Endothelial cell of umbilical vein (primary cell): ENCODE data around the gene RRP36. TPM values are rescaled to one million over a fixed set of nuclear protein-coding genes. Genes with fewer than 3 reads are reported as not detected.

Source experiments
- BruUV-seq: library from RNA; stranded (reverse); fragments of 400-500 nt; replicated peaks from 2 replicates; lab custom pipeline; 2021; lab: Mats Ljungman, UMichigan
- CTCF ChIA-PET: fragments of 300-600, 350-600 bp; sonication (Branson Sonifier 250); formaldehyde crosslinking; loops from one replicate; lab custom pipeline; 2021; ENCODE audit warnings: antibody characterized with exemption, inconsistent platforms; lab: Charles Lee
- POLR2A ChIA-PET: fragments of 300-600, 350-600 bp; sonication (Branson Sonifier 250); formaldehyde crosslinking; loops from one replicate; lab custom pipeline; 2021; ENCODE audit warnings: antibody characterized with exemption, inconsistent platforms; lab: Charles Lee
- DNase-seq: peaks from one replicate; pipeline ENCODE4 v3.0.0-alpha.2; 2011; ENCODE audit warnings: low read depth, low spot score
- FAIRE-seq: peaks from 2 replicates; lab custom pipeline; 2011; peaks lifted over from hg19 to GRCh38; lab: Jason Lieb, UNC
- H2AFZ ChIP-seq: 2 replicates; pipeline ENCODE4 v1.6.0; 2012; ENCODE audit warnings: low read depth, low read length, control low read depth, inconsistent platforms
- H3K27ac ChIP-seq: 2 replicates; pipeline ENCODE4 v1.5.1; 2011; ENCODE audit warnings: low read depth, mild to moderate bottlenecking, control low read depth, low read length, moderate library complexity; ENCODE audit not compliant: insufficient read depth
- H3K27me3 ChIP-seq, 2 experiments: 2 replicates each; pipeline versions ENCODE4 v1.6.0 to v1.6.1; 2011; ENCODE audit warnings: low read length in 2 of 2, mixed read lengths in 1 of 2; ENCODE audit not compliant: control insufficient read depth in 2 of 2, insufficient read depth in 2 of 2
- H3K36me3 ChIP-seq, 2 experiments: 2 replicates in 1 of 2; 3 replicates in 1 of 2; pipeline ENCODE4 v1.5.1; 2011; ENCODE audit warnings: low read length in 2 of 2, mild to moderate bottlenecking in 1 of 2, moderate library complexity in 1 of 2; ENCODE audit not compliant: control insufficient read depth in 2 of 2, insufficient read depth in 2 of 2; ENCODE audit errors: extremely low read depth in 1 of 2
- H3K4me1 ChIP-seq: 3 replicates; pipeline ENCODE4 v1.5.1; 2011; ENCODE audit warnings: mild to moderate bottlenecking, low read length; ENCODE audit not compliant: control insufficient read depth, insufficient read depth; ENCODE audit errors: extremely low read depth
- H3K4me2 ChIP-seq: 2 replicates; pipeline ENCODE4 v1.6.1; 2011; ENCODE audit warnings: low read length, control low read depth, mixed read lengths; ENCODE audit not compliant: insufficient read depth
- H3K4me3 ChIP-seq, 3 experiments: fragments of 200-600 bp in 1 of 3; sonication (generic), shearing (Covaris generic) in 1 of 3; replicated peaks in 1 of 3; 2 replicates each; pipeline ENCODE4 v1.5.1; 2011 to 2016; ENCODE audit warnings: control low read depth in 3 of 3, low read length in 3 of 3, mild to moderate bottlenecking in 2 of 3, inconsistent platforms in 1 of 3, low read depth in 1 of 3, moderate library complexity in 1 of 3; ENCODE audit not compliant: insufficient read depth in 1 of 3
- H3K79me2 ChIP-seq: 2 replicates; pipeline ENCODE4 v1.6.0; 2012; ENCODE audit warnings: low read length, inconsistent platforms; ENCODE audit not compliant: control insufficient read depth, insufficient read depth
- H3K9ac ChIP-seq: replicated peaks from 2 replicates; pipeline ENCODE3; 2011; ENCODE audit warnings: low read length, control low read depth; ENCODE audit not compliant: insufficient read depth; ENCODE audit errors: extremely low read depth
- H3K9me1 ChIP-seq: replicated peaks from 3 replicates; pipeline ENCODE4 v1.6.0; 2011; ENCODE audit warnings: mild to moderate bottlenecking, low read length; ENCODE audit not compliant: control insufficient read depth, insufficient read depth; ENCODE audit errors: extremely low read depth
- H3K9me3 ChIP-seq: replicated peaks from 2 replicates; pipeline ENCODE4 v1.5.1; 2012; ENCODE audit warnings: low read length, inconsistent platforms; ENCODE audit not compliant: control insufficient read depth, insufficient read depth
- H4K20me1 ChIP-seq: replicated peaks from 2 replicates; pipeline ENCODE3; 2011; ENCODE audit warnings: mild to moderate bottlenecking, low read length; ENCODE audit not compliant: control insufficient read depth, insufficient read depth; ENCODE audit errors: extremely low read depth
- CTCF ChIP-seq, 2 donors: IDR thresholded peaks; 1 replicate in 1 of 2; 2 replicates in 1 of 2; pipeline ENCODE4 v1.5.1; 2011; ENCODE audit warnings: low read length in 2 of 2, mild to moderate bottlenecking in 2 of 2, moderate library complexity in 2 of 2, control low read depth in 1 of 2, inconsistent platforms in 1 of 2, low read depth in 1 of 2; ENCODE audit not compliant: insufficient read depth in 1 of 2; ENCODE audit errors: extremely low read depth in 1 of 2
- EZH2 ChIP-seq: IDR thresholded peaks from 2 replicates; pipeline ENCODE4 v1.6.1; 2012; ENCODE audit warnings: borderline replicate concordance, low read depth, mild to moderate bottlenecking, moderate library complexity, low read length, inconsistent platforms; ENCODE audit not compliant: severe bottlenecking
- FOS ChIP-seq: IDR thresholded peaks from 2 replicates; pipeline ENCODE4 v1.6.1; 2011; ENCODE audit warnings: mild to moderate bottlenecking, low read length, moderate library complexity, borderline replicate concordance; ENCODE audit not compliant: insufficient read depth
- GATA2 ChIP-seq: IDR thresholded peaks from 2 replicates; pipeline ENCODE4 v1.7.0; 2011; ENCODE audit warnings: low read depth, mild to moderate bottlenecking, moderate library complexity, mixed read lengths, low read length; ENCODE audit not compliant: insufficient read length, insufficient read depth
- JUN ChIP-seq: IDR thresholded peaks from 2 replicates; pipeline ENCODE4 v1.6.1; 2011; ENCODE audit warnings: borderline replicate concordance, low read depth; ENCODE audit not compliant: insufficient read length, insufficient read depth
- MAX ChIP-seq: IDR thresholded peaks from 2 replicates; pipeline ENCODE4 v1.6.1; 2011; ENCODE audit not compliant: insufficient read depth, insufficient read length
- MYC ChIP-seq: IDR thresholded peaks from one replicate; pipeline ENCODE4 v1.6.1; 2011; ENCODE audit warnings: mild to moderate bottlenecking, low read depth, low read length
- POLR2A ChIP-seq: IDR thresholded peaks from 2 replicates; pipeline ENCODE4 v1.6.1; 2012; ENCODE audit warnings: low read depth, mild to moderate bottlenecking, control low read depth, low read length
- POLR2AphosphoS5 ChIP-seq: IDR thresholded peaks from 2 replicates; pipeline ENCODE4 v1.6.1; 2012; ENCODE audit warnings: low read depth, mild to moderate bottlenecking, control low read depth, low read length, moderate library complexity; ENCODE audit not compliant: insufficient read depth
- dilution Hi-C: fragments of 300-500 bp; cut with MboI; formaldehyde crosslinking; loops from one replicate; pipeline ENCODE4 v1.15.0; 2019; ENCODE audit warnings: low sequenced_read_pairs; ENCODE audit not compliant: extremely low pct_ligation_motif_present
- intact Hi-C: fragments of 100-400 bp; cut with micrococcal nuclease; formaldehyde crosslinking; loops from one replicate; pipeline ENCODE4 v1.10.0; 2022
- polyA plus RNA-seq, 4 experiments: library from polyadenylated mRNA; depleted of rRNA in 3 of 4; stranded (reverse) in 3 of 4; unstranded in 1 of 4; fragments of >200 nt; gene quantifications; 2 replicates each; pipeline versions ENCODE4 v1.2.1 to v1.2.3, GENCODE V29; 2011 to 2012; ENCODE audit warnings: missing spikeins in 1 of 4
- total RNA-seq: library from RNA; stranded (reverse); gene quantifications from 2 replicates; pipeline ENCODE4 v1.2.3, GENCODE V29; 2021

RRP36 gene
- total and polyA plus RNA-seq, 2 donors (not counting 3 experiments of a cell fraction or from before 2014, with no cell fraction given), result 40.2 to 103 TPM

- Histone ChIP-seq H3K4me3 (peak overlapping the region; percentile 80 to 96 (median 94)), H3K4me2 (peak overlapping the region; percentile 89), H3K79me2 (peaks cover 12% of the 10 kb centered on the region), H3K36me3 (no peaks in the 10 kb centered on the region), H3K27ac (no peak overlapping the region), H3K4me1 (peaks cover 18% of the 10 kb centered on the region), H3K9me1 (no peaks in the 10 kb centered on the region), H4K20me1 (no peaks in the 10 kb centered on the region), H3K9me3 (no peaks in the 10 kb centered on the region), H3K27me3 (no peaks in the 10 kb centered on the region), H3K9ac (peak overlapping the region; percentile 69), H2AFZ (no peak overlapping the region)
- ChIA-PET CTCF (interaction anchor here (0.6 to 1.1 kb wide), 3 partner anchors 12 to 85 kb away, joined by 3 read pairs; no protein-coding TSS in a partner anchor), POLR2A (interaction anchor here (1.1 to 1.5 kb wide), 2 partner anchors 18 to 44 kb away, joined by 3 to 9 read pairs; partner anchors contain the start of genes KLHDC3, MEA1 and PTK7)
- TF ChIP-seq GATA2 (no peak), MYC (no peak), POLR2AphosphoS5 (no peak), EZH2 (no peak), MAX (no peak), JUN (no peak), FOS (no peak), CTCF (IDR thresholded peaks at IDR 0.05; ENCODE audit: extremely low read depth in 1 of 2, insufficient read depth in 1 of 2, low read depth in 1 of 2, low read length in 2 of 2) (no peak), POLR2A (no peak)
- dilution Hi-C loops, result no loop called here
- no TSS peak for BruUV-seq
- intact Hi-C loops, result loop anchor here (5.0 kb wide), 1 partner anchor 84 kb away; no protein-coding TSS in a partner anchor
- DNase-seq, result no peak
- peak; percentile 44 for FAIRE-seq
Observed at GRCh38 chr6:43058531-43058930, 37.1 kb downstream of the RRP36 start.
